ENCODE data around the gene ADAM12. TPM values are rescaled to one million over a fixed set of nuclear protein-coding genes. Genes with fewer than 3 reads are reported as not detected.
"Not testable (repeated sequence)": the region's sequence is repeated elsewhere in the genome, so short reads cannot be mapped to it uniquely, and the experiment has no call there.

Gene ADAM12
- total RNA-seq, 1 donor from 2014 or later, result 0.68 TPM

DNA sequence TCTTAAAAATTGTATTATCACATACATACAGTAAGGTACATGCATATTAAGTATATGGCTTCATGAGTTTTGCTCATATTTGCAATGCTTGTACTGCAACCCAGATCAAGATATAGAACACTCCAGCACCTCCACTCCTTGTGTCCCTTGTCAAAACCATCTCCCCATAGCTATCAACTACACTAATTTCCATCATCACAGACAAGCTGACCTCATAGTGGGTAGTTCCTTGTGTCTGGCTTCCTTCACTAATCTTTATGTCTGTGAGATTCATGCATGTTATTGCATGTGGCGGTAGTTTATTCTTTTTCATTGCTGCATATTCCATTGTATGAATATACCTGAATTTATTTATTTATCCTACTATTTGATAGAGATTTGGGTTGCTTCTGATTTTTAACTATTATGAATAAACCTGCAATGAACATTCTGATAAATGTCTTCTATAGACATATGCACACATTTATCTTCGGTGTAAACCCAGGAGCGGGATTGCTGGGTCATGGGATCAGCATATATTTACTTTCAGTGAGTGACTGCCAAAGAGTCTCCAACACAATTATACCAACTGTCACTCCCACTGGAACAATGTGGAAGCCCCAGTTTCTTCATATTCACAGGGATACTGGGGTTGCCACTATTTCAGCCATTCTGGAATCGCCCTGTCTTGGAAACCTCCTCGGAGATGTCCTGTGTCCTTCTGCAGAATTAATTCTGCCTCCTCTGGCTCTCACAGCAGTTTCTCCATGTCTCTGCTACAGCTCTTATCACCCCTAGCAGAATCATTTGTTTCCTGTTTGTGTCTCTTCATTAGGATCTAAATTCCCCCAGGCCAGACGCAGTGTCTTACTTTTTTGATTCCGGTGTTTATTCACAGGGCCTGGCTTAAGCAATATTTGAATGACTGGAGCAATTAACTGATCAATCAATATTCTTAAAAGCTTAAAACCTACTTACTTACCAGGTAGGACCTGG, 14.7 kb upstream of the ADAM12 start:
- DNase-seq, result no peak

DNA sequence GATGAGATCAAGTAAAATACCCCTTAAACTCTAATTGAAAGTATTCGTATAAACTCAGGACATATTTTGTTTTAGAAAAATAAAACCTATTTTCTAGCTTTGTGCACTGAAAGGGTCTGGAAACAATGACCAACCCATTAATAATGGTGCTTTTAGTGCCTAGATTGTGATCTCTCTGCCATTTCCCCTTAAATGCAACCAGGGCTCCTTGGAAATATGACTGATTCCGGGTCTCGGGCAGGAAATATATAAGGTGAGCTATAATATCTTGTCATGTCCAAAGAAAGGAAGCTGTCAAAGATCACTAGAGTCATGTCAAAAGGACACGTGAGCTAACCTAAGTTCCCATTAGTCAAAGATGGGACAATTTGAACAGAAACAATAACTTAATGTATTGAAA, 12.4 kb upstream of the ADAM12 start:
- DNase-seq, result no peak

DNA sequence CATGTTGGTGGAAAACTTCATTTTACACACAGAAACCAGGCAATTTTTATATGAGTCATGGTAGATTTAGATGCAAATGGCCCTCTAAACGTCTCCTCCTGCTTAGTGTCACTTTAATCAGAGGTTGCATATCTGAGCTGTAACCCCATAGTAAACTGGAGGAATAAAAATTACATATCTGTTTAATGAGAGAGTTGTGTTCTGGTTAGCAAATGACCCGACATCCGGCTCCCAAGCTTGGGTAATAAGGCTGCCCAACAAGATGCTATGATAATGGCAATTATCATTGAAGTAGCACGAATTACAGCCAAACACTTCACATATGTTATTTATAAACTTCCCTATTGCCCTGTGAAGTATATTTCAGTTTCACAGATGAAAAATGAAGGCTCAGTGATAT, 10.6 kb upstream of the ADAM12 start:
- no peak for DNase-seq

DNA sequence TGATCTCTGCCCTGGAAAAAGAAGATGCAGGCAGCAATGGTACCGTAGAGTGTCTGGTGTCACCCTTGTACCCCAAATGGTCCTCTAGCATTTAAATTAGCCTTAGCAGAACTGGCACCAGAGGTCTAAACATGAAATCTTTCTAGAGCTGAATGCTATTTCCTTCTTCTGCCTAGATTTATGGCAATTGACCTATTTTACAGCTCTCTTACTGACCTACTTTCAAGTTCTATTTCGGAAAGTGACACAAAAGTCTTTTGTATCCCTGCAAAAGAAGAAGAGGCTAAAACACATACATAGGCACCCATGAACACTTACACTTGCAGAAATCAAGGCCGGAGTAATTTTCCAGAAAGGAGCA, 10.1 kb upstream of the ADAM12 start:
- DNase-seq, result no peak

DNA sequence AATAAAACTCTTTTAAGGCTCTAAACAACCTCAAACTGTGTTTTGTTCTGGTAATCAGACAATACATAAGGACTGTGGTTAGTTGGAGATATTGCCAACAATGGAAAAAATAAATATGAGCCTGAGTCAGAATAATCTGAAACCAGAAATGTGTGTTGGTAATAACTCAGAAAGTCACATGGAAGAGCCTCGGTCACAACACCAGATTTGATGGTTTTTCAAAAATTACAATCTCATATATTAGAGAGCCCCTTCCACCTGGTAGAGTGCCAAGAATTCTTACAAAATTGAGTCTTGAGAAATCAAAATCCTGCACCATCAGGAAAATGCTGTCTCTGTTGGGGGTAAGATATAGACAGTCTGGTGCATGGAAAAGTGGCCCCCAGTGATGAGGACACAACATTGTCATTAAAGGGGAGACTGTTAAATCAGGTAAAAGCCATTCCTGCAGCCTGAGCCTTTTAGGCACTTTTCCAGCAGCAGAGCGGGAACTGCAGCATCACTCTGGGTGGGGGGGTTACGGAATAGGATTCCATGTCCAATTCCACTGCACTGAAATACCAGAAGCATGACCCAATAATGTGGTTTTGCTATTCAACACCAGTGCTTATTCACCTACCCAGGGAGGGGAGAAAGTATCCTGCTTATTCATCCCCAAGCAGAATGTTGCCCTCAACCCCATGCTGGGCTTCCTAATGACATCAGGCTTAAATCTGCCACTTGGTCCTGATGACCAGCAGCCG, 9.5 kb upstream of the ADAM12 start:
- no peak for DNase-seq

DNA sequence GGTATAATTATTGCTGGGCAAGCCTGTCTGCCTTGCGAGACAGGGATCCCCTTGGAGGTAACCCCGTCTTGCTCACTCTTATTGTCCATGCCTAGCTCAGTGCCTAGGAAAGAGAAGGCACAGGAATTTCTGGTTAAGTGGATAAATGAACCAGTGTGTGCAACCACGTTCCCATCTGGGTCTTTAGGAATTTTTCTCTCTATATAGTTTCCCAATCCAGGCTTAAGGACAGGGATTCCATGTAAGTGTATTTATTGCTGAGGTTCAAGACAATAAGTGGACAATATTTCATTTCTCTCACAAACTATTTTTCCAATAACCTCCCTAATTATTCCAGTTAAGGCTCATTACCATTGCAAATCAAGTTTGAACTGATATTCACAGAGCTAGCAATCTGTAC, 8.9 kb upstream of the ADAM12 start:
- DNase-seq, result no peak

DNA sequence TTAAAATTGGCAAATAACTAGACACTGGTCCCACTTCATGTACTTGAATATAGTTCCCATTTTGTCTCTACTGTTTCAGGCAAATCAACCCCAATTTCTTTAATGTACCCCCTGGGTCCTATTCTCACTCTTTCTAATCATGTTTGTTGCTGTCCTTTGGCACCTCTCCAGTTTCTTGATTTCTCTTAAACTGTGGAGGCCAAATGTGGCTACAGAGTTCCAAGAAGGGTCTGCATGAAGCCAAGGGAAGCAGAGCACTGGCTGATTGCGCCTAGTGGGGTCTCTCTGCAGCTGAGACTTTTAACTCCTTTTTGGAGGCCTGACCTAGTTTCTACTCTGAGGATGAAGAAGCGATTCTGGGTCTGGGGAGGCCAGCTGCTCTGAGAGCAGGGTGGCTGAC, 6.7 kb upstream of the ADAM12 start:
- no peak for DNase-seq

DNA sequence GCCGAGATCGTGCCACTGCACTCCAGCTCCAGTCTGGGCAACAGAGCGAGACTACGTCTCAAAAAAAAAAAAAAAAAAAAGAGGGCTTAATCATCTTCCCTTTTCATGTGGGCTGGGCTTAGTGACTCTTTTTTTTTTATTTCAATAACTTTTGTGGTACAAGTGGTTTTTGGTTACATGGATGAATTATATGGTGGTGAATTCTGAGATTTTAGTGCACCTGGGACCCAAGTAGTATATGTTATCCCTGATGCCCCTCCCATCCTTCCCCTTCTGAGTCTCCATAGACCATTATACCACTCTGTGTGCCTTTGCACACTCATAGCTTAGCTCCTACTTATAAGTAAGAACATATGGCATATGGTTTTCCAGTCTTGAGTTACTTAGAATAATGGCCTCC, 4.8 kb upstream of the ADAM12 start:
- DNase-seq, result no peak

DNA sequence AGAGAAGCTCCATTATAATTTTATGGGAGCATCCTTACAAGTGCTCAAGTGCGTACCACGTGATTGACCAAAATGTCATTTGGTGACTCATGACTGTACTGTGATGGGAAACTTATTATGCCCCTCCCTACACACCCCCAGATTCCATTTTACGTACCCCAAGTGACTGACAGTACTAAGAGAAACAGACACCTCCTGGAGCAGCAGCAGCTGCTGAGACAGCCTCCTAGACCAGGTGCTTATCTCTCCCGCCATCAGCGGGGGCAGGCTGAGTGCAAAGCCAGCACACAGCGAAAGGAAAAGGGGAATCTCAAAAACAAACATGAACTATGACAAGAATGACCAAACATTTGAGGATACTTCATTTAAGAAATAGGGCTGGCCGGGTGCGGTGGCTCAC, 4.2 kb upstream of the ADAM12 start:
- no peak for DNase-seq

DNA sequence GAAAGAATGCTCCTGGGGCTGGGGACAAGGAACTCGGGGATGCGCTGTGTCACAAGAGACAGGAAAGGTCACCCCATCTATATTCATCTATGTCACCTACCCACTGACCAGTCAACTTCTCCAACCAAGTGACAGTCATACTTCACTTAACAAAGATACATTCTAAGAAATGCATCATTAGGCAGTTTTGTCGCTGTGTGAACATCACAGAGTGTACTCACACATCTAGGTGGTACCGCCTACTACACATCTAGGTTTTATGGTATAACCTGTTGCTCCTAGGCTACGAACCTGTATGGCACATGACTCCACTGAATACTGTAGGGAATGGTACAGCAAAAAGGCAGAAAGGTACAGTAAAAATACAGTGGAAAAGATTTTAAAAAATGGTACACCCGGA, 3.8 kb upstream of the ADAM12 start:
- DNase-seq, result no peak

DNA sequence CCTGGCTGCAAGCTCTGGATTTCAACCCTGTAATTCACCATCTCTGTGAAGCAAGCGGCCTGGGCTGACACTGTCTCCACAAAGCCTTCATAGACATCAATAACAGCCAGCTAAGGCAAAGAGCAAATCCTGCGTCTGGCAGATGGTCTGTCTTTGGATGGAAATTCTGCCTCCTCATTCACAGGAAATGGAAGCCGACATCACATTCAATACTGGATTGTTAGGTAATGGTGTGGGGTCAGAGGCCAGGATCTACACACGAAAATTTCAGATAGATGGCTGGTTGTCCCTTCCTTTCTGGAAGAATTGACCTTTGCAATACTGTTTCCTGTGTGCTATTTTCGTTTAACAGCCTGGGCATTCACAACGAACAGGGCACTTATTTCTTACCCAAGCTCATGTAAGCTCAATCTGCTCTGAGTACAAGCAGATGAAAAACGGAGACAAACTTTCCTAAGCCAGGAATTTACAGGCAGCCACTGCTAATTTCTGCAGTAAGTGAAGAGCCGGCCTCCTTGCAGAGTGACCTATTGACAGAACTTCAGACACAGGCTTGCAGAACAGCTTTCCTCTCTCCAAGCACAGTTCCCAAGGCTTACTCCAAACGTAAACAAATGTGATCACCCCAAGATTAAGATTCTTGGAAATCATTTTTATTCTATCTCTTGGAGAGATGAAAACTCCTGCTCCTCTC, 3.1 kb upstream of the ADAM12 start:
- peak; percentile 7 for DNase-seq

DNA sequence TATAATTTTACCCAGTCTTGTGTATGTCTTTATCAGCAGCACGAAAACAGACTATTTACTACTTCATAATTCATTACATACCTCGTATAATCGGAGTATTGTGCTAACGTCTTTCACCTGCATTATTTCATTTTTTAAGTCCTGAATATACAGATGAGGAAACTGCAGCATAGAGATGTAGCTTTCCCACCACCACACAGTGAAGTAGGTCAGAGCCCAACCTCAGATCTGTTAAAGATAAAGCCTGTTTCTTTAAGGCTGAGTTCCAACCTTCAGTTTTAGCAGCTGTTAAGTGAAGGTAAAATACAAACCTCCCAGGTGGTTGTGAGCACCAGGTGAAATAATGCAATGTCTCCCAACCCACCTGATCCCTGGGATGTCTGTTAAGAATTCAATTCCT, 2.0 kb upstream of the ADAM12 start:
- no peak for DNase-seq

DNA sequence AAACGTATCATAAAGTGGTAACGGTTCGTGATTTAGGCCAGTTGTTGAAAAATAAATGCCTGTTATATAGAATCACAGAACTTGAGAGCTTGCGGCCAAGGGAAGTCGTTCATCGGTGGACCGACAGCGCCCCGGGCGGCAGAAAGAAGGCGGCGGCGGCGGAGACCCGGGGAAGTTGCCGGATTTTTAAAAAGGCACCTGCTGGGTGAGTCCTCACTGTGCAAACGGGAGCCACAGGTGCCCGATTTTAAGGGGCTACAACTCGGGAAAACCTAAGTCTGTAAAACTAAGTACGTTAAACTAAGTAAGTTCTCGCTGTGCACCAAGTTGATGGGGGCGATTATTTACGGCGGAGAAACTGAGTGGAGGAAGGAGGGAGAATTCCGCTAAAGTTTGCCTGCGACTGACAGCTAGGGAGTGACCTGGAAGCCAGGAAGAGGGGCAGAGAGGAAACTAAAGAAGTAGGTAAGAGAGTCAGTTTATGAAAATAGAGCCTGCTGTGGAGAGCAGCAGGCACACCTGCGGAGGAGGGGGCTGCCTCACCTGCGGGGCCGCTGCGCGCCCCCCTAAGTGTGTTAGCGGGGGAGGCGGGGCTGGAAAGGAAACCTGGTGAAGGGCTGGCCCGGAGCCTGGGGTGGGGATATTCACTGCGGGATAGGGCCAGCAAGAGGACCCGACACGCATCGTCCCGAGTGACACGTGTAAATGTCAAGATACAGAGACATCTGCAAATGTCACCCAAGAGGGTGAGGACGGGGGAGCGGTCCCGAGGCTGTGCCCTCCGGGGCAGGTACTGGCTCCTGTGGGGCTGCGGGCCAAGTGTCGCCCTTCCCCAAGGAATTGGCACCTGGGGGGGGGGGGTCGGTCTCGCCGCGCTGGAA, 996 bp downstream of the ADAM12 start:
- peak; percentile 46 for DNase-seq

DNA sequence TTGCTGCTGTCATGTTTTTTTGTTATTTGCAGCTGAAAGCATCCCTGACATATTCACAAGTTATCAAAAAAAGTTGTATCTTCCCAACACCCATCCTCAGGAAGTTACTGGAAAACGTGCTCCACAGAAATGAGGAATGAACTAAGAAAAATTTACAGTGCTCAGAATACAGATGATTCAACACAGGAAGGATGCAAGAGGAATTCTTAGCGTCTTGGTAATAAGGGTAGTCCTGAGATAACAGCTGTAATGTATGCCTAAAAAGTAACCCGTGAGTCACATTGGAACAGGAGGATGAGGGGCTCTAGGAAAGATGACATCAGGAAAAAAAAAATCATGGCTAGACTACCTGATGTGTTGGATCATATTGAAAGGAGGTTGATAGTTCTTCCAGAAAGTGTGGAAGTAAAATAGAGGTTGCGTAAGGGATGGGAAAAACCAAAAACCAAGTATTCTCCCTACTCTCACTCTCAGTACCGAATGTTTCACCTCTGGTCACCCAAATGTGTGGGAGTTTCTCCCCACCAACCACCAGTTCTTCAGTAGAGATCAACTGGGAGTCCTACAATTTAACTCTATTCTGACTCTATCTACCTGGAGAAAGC, 3.9 kb downstream of the ADAM12 start:
- DNase-seq, result no peak

DNA sequence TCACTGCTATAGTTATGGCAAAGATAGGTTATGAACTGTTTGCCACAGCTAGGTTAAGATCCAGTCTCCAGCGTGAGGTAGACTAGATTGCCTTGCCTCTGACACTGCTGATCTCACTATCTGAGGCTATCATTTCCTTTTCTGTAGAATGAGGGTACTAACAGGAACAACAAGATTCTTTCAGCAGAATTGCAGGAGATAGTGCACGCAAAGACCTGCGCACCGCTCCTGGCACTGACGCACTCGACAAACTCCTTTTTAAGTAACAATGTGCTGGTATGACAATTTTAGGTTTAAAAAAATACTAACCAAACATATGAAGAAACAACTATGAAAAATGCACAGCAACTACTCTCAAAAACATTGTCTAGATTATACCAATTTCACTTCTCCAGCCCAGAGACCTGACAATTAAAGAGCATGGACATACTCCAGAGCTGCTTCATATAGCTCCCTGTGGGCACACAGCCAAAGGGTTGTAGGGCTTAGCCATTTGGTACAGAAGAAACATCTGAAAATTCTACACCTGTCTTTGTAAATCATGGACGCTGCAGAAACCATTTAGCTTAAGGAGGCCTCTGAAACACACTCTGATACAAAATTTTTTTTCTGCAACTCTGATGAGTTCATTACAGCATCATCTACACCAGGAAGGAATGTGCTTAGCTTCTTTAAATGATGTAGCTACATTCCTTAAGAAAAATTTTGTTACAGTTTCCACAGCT, 7.8 kb downstream of the ADAM12 start:
- DNase-seq, result no peak

DNA sequence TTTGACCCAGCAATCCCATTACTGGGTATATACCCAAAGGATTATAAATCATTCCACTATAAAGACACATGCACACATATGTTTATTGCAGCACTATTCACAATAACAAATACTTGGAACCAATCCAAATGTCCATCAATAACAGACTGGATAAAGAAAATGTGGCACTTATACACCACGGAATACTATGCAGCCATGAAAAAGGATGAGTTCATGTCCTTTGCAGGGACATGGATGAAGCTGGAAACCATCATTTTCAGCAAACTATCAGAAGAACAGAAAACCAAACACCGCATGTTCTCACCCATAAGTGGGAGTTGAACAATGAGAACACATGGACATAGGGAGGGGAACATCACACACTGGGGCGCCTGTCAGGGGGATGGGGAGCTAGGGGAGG, 9.1 kb downstream of the ADAM12 start:
- DNase-seq, result not testable (repeated sequence)

DNA sequence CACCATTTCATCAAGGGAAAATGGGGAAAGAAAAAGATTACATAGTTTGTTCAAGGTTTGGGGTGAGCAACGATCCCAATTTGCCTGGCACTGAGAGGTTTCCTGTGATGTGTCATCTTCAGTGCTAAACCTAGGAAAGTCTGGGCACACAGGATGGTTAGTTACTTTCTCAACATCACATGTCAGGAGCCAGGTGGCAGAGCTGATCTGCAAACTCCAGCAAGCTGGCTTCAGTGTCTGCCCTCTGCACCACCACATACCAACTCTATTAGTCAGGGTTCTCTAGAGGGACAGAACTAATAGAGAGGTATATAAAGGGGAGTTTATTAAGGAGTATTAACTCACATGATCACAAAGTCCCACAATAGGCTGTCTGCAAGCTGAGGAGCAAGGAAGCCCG, 11.3 kb downstream of the ADAM12 start:
- no peak for DNase-seq

DNA sequence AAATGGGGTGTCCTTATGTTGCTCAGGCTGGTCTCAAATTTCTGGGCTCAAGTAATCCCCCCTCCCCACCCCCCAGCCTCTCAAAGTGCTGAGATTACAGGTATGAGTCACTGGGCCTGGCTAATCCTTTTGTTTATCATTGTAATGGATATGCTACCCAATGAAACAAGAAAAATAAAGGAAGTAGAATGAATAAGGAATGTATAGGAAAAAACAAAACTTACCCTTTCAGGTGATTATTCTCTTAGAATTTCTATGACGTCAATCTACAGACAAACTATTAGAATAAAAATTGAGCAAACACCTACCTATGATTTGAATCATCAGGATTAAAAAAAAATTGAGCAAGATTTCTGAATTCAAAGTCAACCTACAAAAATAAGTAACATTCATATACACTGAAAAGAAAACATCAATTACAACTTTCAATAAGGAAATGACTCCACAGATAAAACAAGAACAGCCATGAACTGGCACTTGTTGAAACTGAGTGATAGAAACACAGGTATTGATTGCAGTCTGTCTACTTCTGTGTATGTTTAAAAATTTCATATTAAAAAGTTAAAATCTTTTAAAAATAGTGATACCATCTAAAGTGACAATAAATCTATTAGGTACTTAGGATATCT, 12.2 kb downstream of the ADAM12 start:
- no peak for DNase-seq

DNA sequence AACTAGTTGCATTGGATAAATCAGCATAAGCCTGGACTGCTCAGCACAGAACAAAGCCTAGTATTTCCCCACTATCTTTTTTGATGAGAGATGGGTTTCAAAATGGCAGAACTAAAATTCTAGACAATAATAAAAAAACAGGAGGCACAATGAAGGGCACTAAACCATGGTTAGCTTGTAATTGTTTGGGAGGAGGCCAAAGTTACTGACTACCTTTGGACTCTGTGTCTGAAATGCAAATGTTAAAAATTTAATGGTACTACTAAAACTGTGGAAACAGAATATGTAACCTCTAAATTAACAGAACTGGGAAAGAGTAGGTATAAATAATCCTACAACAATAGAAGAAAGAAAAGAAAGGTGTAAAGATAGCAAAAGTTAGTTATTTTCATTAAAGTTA, 13.0 kb downstream of the ADAM12 start:
- DNase-seq, result no peak

DNA sequence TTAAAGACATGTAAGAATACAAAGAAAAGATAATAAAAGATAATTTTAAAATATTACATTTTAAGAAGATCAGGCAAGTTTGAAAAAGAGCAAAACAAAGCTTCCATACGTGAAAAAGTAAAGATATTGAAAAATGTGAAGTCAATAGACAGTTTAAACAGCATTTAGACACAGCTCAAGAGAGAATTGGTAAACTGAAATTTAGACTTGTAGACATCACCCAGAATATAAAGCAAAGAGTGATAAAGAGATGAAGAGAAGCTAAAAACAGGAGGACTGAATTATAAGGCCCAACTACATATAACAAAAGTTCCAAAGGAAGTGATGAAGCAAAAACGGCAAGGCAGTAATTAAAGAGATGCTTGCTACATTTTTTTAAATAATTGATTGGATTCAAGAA, 13.8 kb downstream of the ADAM12 start:
- DNase-seq, result no peak

DNA sequence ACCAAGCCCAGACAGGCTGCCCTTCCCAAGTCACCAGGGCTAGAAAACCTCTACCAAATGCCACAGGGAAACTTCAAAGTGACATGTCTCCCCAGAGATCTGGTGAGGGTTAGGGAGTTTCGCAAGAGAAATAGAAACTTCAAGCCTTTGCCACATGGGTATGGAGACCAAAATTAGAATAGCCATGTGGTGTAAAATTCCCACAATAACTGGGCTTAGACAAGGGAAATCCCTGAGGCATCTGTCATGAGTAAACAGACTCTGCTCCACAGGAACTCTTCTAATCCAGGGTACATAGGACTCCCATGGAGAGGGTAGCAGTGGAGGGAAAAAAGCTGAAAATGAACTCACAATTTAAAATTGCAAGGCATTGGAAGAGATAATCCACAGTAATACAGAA, 14.3 kb downstream of the ADAM12 start:
- DNase-seq, result no peak

Data from dermis blood vessel endothelial cell (primary cell).